HepG2 (cell line): Measurements from ENCODE around the gene B4GALT3. TPM values are rescaled to one million over a fixed set of nuclear protein-coding genes. Genes with fewer than 3 reads are reported as not detected.

Experiments
- ARHGAP35 ChIP-seq: sonication (generic); formaldehyde crosslinking; IDR thresholded peaks from 2 replicates; pipeline ENCODE4 v1.9.0; 2022; ENCODE audit warnings: mild to moderate bottlenecking, inconsistent platforms, moderate library complexity, missing genetic modification reagents, borderline replicate concordance
- FOXP1 ChIP-seq, 2 experiments: fragments of 450-650 bp in 1 of 2; IDR thresholded peaks; 2 replicates each; pipeline ENCODE4 v1.6.1; 2017 to 2018; ENCODE audit warnings: antibody characterized with exemption in 1 of 2
- HMGXB4 ChIP-seq, 2 experiments: sonication (generic) in 1 of 2; formaldehyde crosslinking in 1 of 2; IDR thresholded peaks; 2 replicates each; pipeline versions ENCODE4 v1.4.0 to v1.6.1; 2018 to 2020; ENCODE audit warnings: missing genetic modification reagents in 2 of 2, borderline replicate concordance in 1 of 2, low read depth in 1 of 2, mild to moderate bottlenecking in 1 of 2, missing biosample characterization in 1 of 2
- KDM5A ChIP-seq: fragments of 200-600 bp; sonication (generic); IDR thresholded peaks from 2 replicates; pipeline ENCODE4 v1.7.0; 2018; ENCODE audit warnings: antibody characterized with exemption, mild to moderate bottlenecking, low read length, borderline replicate concordance
- MED13 ChIP-seq: sonication (generic); formaldehyde crosslinking; IDR thresholded peaks from 2 replicates; pipeline ENCODE4 v1.5.0; 2020; ENCODE audit warnings: missing genetic modification reagents
- NFIB ChIP-seq: sonication (generic); formaldehyde crosslinking; IDR thresholded peaks from 2 replicates; pipeline ENCODE4 v1.9.0; 2021; ENCODE audit warnings: missing genetic modification reagents, mild to moderate bottlenecking, borderline replicate concordance
- PRMT3 ChIP-seq: sonication (generic); formaldehyde crosslinking; IDR thresholded peaks from 2 replicates; pipeline ENCODE4 v1.8.1; 2022; ENCODE audit warnings: low read depth, mild to moderate bottlenecking, moderate library complexity, missing genetic modification reagents, borderline replicate concordance
- SYNCRIP ChIP-seq: fragments of 200-400 bp; formaldehyde crosslinking; IDR thresholded peaks from 2 replicates; pipeline ENCODE4 v1.6.1; 2018; ENCODE audit warnings: mild to moderate bottlenecking, low read depth, low read length; ENCODE audit not compliant: insufficient read depth
- ZBTB40 ChIP-seq, 2 experiments: fragments of 450-650 bp in 1 of 2; sonication (generic) in 1 of 2; formaldehyde crosslinking in 1 of 2; IDR thresholded peaks; 2 replicates each; pipeline versions ENCODE4 v1.6.1 to v1.8.0; 2016 to 2022; ENCODE audit warnings: antibody characterized with exemption in 1 of 2, mild to moderate bottlenecking in 1 of 2, missing genetic modification reagents in 1 of 2
- ZFY ChIP-seq: sonication (generic); formaldehyde crosslinking; IDR thresholded peaks from 2 replicates; pipeline ENCODE4 v1.4.0; 2020; ENCODE audit warnings: missing genetic modification reagents
- polyA plus RNA-seq, 8 experiments: library from polyadenylated mRNA; depleted of rRNA in 3 of 8; stranded (reverse) in 7 of 8; unstranded in 1 of 8; fragments of >200 nt; fragmentation: Illumina TruSeq in 4 of 8; extraction: Trizol in 4 of 8; gene quantifications; 2 replicates each; pipeline versions ENCODE4 v1.2.1 to v1.2.3, GENCODE V29; 2011 to 2016; ENCODE audit warnings: low read depth in 4 of 8, missing spikeins in 1 of 8, mixed read lengths in 1 of 8; ENCODE audit not compliant: insufficient read depth in 1 of 8
- total RNA-seq, 5 experiments: library from RNA; depleted of rRNA; stranded (reverse); fragments of >200 nt; fragmentation: Illumina TruSeq; extraction: Trizol; gene quantifications; 2 replicates each; pipeline ENCODE4 v1.2.3, GENCODE V29; 2016; ENCODE audit warnings: low read depth in 1 of 5

Gene B4GALT3
- total and polyA plus RNA-seq, 2 of the 13 experiments (the other 11 are each of a cell fraction or from before 2014, with no cell fraction given) = 35.6 to 40.4 TPM

GRCh38 chr1:161159087-161159912, 18.0 kb downstream of the B4GALT3 start, which contains the start of gene USP21 (continued):
- no peak for TF ChIP-seq ZBTB40 (IDR thresholded peaks at IDR 0.05)
- TF ChIP-seq ZBTB40 (CRISPR knock-in tag; IDR thresholded peaks at IDR 0.05) = no peak
- no peak for TF ChIP-seq ARHGAP35
- TF ChIP-seq ZFY = peak; percentile 47; the same call in 1 of the 2 replicates
- TF ChIP-seq HMGXB4 (CRISPR knock-in tag; IDR thresholded peaks at IDR 0.05; ENCODE audit: borderline replicate concordance in 1 of 2, low read depth in 1 of 2) = peak in 1 of 2 experiments; percentile 70; a peak in 2 of 4 replicates
- TF ChIP-seq KDM5A = peak; percentile 88
- TF ChIP-seq MED13 (CRISPR knock-in tag) = no peak
- TF ChIP-seq PRMT3 = no peak; the same call in 1 of the 2 replicates
- TF ChIP-seq NFIB (CRISPR knock-in tag) = no peak
- no peak for TF ChIP-seq FOXP1 (IDR thresholded peaks at IDR 0.05)
- TF ChIP-seq FOXP1 (CRISPR knock-in tag; IDR thresholded peaks at IDR 0.05) = no peak
- no peak for TF ChIP-seq SYNCRIP
